NCI-H69 (cell line): ENCODE data around the gene FAM3B.
"Not testable (repeated sequence)": the region's sequence is repeated elsewhere in the genome, so short reads cannot be mapped to it uniquely, and the experiment has no call there.

Experiments
- DNase-seq: peaks from one replicate; lab custom pipeline; 2025; lab: John Stamatoyannopoulos, UW

Gene FAM3B, protein sequence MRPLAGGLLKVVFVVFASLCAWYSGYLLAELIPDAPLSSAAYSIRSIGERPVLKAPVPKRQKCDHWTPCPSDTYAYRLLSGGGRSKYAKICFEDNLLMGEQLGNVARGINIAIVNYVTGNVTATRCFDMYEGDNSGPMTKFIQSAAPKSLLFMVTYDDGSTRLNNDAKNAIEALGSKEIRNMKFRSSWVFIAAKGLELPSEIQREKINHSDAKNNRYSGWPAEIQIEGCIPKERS

DNA sequence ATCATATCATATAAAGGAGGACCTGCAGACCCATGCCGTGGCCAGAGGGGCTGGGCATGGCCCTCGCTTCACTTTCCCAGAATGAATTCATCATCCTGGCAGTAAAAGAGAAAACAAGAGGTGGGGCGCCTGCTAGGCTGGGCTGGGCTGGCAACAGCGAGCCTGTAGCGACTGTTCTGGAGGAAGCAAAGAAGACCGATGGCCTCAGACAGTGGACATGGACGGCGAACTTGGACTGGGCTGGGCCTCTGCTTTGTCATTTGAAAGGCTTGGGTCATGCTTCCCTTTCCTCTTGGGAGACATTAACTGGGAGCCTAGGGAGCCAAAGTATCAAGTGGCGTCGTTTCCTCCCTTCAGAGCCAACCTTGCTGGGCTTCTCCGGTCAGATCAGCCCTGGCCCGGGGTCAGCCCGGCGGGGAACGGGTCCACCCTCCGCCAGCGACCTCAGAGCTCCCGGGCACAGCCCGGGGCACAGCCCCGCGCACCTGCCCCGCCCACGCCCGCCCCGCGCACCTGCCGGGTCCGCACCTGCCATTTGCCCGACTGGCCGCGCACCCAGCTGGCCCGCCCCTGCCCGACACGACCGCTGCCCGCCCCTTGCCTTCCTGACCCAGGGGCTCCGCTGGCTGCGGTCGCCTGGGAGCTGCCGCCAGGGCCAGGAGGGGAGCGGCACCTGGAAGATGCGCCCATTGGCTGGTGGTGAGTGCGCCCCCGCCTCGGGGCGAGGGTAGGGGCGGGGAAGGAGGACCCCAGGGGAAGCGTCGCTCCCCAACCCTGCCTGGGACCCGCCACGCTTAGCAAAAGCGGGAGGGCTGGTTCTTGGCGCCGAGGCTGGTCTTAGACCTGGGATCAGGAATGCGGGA, at the start of gene FAM3B:
Gene FAM3B (plus strand): TSS at position 602 of the 863 bp plus-strand sequence. CDS start 79 bp downstream, at position 681.
- DNase-seq, result peak; percentile 16

DNA sequence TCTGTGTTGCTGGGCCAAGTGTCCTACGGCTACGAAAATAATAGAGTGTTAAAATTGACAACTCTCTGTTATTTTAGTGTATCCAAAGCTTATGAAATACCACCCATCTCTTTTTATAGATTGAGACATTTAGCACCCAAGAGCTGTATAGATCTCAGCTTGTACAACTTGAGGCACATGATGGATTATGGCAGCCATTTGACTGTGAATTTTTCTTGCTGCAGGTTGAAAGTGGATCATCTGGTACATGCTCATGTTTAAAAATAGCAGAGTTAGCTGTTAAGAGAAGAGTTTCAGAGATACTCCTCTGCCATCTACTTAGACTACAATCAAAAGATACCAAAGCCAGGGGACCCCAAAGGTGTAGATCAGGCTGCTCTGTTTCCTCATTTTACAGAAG, 49.3 kb upstream of the FAM3B start:
- DNase-seq, result no peak

DNA sequence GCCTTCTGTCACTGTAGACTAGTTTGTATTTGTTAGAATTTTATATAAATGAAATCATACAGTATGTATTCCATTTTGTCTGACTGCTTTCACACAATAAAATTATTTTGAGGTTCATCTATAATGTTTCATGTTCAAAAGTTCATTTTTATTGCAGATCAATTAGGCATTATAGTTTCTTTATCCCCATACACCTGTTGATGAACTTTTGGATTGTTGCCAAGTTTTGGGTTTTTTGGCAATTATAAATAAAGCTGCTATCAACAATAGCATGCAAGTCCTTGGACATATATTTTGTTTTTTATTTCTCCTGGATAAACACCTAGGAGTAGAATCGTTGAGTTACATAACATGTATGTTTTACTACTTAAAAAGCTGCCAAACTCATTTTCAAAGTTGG, 47.1 kb upstream of the FAM3B start:
- no peak for DNase-seq

DNA sequence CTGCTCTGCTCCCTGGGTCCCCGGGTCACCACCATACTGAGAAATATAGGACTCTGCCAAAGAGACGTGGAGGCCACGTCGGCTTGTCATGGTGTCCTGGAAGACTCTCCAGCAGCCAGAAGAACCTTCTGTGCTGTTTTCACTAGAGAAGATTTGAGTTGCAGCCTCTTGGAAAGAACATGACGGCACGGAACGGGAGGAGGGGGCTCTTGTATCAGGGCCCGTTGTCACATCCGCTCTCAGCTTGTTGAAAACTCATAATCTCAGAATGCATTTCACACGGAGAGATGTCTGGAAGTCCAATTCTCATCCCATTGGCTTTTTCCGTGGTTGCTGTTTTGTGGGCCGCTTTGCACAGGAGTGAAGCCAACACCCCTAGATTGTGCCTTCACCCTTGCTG, 39.4 kb upstream of the FAM3B start:
- DNase-seq, result no peak

DNA sequence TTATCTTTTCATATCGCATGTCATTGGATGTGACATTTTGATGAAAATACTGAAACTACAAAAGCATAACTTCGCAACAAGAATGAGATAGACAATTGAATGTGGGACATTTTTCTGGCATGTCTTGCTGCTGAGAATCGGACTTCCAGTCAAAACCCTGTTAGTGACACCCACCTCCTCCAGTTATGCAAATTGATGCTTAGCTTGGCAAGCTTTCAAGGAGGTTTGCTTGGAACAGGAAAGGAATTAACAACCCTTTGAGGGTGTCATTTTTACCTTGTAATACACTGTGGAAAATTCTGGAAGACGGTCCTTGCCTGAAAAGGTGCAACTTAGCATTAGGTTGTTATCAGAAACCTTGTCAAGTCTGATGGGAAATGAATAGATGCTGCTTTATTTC, 38.8 kb upstream of the FAM3B start:
- DNase-seq, result no peak

DNA sequence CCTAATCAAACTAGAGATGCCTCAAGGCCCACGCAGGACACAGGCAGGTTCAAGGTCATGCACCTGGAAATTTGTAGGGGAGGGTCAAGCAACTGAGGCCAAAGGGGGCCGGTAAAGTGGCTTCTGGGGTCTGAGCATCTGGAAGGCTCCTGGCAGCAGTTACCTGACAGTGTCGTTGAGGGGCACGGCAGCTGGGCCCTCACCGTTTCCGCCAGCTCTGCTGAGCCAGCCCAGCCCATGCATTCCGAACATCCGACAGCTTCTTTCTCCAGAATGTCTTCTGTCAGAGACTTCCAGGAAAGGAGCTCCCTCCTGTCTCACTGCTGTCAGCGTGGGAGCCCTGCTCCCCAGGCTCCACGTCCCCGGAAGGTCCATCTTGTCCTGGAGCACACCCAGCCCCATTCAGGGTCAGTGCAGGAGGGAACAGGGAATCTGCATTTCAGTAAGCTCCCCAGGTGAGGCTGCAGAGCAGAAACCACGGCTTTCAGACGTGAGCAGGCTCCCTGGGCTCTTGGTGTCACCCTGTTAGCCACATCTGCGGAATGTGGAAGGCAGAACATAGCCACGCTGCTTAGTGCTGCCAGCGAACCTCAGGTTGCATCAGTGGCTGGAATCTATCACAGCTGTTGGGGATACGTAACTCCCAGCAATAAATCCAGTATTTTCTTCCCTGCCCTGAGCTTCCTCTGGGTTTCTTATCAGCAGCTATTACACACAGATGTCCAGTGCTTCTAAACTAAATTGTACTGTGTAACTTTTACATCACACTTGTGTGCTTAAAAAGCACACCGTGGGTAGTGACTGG, 36.3 kb upstream of the FAM3B start:
- DNase-seq, result no peak

DNA sequence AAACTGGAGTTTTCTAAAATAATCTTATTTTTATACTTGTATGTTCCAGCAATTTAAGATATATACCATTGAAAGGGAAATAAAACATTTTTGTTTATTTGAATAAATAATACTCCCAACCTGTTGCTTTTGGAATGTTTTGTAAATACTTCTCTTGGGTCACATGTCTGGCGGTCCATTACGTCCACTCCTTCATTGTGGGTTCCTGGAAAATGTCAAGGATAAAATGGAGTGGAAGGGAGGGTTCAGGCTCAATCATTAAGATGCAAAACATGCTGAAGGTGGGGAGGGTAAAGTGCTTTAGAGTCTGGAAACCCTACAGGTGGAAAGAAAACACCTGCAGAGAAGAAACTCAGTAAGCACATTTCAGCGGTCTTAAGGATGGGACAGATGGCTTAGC, 34.2 kb upstream of the FAM3B start:
- DNase-seq, result no peak

DNA sequence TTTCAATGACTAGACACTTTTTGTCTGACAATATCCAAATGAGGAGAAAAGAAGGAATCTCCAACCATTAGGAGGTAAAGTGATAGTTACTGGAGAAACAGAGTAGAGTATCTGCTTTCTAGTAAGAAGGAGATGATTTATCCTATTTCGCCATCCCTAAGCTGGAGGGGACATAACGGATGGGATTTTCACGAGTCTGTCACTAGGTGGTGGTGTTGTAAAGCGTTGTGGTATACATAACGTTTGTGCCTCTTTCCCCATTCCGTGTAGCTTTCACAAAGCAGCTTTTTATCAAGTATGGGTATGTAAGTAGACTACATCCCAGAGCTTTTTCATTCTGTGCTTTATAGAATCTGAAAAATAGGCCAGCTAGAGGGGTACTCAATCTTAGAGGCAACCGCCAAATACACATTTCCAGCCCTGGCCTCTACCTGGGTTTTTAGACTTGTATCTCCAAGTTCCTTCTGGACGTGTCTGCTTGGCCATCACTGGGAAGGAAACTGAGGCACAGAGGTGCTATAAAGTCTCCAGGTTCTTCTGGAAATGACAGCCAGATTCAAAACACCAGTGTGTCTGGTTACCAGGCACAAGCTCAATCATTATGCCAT, 33.3 kb upstream of the FAM3B start:
- peak; percentile 76 for DNase-seq

DNA sequence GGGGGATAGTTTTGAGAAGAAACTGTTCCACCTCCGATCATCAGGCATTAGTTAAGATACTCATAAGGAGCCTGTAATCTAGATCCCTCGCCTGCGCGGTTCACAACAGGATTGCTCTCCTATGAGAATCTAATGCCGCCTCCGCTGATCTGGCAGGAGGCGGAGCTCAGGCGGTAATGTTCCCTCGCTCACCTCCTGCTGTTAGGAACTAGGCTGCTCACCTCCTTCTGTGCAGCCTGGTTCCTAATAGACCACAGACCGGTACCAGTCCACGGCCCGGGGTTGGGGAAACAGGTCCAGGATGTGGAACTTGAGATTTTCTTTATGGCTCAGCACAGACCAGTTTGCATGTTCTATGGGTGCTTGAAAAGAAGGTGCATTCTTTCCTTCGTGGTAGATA, 27.2 kb upstream of the FAM3B start:
- DNase-seq, result peak; percentile 71

DNA sequence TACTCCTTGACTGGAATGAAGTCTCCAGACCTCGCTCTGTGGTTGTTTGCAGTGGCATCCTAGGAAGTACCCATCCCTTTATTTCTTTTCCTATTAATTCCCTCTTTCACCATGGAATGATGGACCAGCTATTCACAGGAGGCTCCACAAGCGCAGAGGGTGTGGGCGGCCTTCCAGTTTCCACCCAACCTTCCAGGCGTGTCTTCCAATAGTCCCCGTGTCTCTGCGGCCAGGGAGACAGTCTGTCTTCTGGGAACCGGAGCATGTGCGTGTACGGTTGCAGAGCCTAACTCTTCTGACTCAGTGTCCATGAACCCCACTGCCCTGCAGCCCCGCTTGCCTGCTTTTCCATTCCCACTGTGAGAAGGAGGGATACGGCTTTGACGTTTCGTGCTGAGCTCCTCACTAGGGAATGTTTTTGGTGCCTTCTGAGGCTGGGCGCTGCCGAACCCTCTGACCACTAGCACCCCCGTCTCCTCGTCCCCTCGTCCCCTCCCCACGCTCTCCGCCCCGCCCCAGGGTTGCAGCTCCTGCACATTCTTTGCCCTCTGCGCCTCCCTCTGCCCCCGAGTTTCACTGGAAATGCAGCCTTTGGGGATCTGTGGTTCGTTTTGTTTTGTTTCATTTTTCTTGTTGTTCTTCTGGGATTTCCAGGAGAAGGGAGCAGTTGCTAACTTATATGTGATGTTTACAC, 26.3 kb upstream of the FAM3B start:
- peak; percentile 24 for DNase-seq

DNA sequence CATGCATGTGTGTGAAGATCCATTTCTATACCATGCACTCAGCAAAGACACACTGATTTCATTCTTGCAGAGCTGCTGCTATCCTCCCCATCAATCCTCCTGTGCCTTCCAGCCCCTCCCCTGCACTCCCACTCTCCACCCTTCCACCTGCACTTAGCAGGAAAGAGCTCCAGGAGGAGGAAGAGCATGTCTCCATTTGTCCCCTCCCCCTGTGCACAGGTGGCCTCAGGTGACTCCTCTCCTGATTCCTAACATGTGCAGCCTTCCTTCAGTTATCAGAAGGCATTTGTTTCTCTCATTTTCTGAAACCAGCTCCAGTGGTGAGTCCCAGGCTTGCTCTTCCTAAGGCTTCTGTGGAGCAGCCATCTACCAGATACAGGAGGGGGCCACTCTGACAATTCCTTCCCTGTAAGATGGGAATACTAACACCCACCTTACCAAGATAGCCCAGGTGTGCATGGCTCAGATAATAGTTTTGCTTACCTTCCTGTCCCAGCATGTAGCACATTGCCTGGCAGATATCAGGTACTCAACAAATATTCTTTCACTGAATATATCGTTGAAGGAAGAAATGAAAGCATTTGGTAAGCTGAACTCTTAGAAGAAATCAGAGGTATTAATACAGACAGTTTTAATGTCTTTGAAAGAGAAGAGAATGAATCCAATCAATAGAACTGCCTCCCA, 21.9 kb upstream of the FAM3B start:
- peak; percentile 6 for DNase-seq

DNA sequence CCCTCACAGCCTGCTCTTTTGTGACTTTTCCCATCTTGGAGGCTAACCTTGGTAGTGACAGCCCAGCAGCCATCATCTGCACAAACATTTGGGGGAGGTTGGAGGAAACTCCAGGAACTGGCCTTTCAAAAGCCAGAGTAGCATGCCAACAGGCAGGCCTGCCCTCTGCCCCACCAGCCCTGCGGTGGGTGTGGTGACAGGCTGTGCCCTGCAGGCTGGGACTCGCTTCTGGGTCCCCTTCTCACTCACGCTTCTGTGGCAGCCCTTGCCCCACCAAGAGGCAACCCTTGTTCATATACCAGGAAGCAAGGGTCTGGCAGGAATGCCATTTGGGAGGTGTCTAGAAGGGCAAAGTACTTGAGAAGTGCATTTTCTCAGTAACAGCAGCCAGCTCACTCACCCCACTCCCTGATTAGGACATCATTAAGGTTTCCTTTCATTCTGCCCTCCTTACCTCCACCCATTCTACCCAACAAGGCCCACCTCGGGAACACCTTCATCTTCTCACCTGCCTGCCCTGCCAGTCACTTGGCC, 20.8 kb upstream of the FAM3B start:
- no peak for DNase-seq

DNA sequence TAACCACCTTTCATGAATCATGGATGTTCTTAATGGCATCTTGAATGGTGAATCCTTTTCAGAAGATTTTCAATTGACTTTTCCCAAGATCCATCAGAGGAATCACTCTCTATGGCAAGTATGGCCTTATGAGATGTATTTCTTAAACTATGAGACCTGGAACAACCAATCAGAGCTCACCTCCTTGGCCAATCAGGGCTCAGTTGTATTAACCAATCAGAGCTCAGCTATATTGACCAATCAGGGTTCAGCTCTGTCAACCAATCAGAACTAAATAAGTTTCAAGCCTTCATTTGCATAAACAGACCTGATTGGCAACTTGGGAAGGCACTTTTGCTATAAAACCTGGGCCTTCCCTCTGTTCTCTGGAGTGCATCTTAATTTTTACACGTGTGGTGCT, 13.6 kb upstream of the FAM3B start:
- no peak for DNase-seq

DNA sequence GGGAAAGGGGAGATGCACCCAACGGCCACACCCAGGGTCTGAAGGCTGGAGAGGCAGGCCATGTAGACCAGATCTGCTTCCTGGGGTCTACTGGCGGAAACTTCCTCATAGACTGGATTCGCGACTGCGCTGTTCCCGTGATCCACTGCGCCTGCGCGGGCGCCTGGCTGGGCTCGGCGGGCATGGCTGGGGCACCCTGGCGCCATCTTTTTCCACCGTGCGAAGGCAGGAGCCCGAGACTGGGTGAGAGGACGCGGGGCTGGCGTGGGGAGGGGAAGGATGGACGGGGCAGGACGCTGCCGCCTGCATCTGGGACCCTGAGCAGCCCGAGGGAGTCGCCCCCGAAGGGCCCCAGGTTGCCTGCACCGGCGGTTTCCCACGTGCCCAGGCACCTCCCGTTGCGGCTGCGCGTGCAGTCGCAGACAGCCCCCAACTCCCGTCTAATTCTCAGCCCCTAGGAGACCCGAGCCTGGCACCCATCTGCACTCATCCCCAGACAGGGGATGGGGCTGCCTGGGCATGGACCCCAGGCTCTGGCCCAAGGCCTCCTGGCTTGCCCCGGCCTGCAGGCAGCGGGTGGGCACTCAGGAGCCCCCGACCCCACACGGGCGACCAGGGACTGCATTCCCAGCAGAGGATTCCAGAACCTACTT, 12.4 kb upstream of the FAM3B start:
- no peak for DNase-seq

DNA sequence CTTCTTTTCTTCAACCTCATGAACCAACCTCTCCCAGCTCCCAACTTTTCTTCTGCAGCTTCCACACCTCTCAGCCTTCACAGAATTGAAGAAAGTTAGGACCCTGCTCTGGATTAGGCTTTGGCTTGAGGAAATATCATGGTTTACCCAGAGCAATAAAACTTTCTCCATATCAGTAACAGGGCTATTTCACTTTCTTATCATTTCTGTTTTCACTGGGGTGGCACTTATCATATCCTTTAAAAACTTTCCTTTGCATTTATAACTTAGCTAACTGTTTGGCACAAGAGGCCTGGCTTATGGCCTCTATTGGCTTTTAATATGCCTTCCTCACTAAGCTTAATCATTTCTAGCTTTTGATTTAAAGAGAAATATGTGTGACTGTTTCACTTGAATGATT, 9.4 kb upstream of the FAM3B start:
- no peak for DNase-seq

DNA sequence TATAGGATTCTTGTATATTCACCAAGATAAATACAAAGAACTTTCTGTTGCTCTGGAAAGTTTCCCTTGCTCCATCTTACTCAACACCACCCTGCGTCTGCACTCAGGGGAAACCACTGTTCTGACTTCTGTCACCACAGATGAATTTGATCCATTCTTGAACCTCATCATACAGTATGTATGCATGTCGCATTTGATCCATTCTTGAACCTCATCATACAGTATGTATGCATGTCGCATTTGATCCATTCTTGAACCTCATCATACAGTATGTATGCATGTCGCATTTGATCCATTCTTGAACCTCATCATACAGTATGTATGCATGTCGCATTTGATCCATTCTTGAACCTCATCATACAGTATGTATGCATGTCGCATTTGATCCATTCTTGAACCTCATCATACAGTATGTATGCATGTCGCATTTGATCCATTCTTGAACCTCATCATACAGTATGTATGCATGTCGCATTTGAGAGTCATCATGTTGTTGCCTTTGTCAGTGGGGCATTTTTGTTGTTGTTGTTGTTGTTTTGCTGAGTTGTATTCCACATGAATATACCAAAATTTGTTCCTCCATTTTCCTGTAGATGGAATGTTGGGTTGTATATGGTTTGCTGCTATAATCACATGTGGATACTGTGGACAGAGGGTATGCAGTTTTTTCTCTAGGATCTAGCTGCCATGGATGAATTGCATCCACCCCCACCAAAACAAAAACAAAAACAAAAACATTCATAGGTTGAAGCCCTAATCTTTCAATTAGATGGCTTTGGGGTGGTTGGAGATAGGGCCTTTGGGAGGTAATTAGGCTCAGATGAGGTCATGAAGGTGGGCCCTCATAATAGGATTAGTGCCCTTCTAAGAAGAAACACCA, 3.1 kb upstream of the FAM3B start:
- DNase-seq, result not testable (repeated sequence)

DNA sequence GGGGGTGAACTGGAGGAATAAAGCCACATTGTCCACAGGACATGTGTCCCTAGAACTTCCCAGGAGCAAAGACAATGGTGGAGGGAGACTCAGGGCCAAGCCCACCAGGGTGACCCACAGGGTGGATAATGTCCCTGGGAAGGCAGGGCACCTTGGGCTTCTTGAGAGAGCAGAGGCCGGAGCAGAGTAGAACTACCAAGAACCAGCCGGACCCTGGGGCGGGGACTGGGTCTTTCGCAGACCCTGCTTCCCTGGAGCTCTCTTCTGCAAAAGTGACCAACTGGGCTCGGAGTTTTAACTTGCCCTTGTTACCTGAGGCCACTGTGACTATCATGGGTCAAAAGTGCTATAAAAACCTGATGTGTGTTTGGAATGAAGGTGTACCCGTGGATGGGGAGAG, 875 bp upstream of the FAM3B start:
- DNase-seq, result no peak

DNA sequence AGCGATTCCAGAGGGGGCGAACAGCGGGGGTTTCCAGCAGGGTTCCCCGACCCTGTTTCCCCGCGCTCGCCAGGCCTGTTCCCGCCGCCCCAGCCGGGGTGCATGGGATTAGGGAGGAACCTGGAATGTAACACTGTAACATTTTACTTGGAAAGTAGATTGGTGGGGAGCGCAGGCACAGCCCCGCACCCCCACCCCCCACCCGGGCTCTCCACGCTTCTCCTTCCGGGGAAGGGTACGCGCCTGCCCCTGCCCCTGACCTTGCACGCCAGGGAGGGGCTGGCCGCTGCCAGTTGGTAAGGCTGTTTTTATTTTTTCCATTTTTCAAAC, 427 bp downstream of the FAM3B start:
- DNase-seq, result no peak

DNA sequence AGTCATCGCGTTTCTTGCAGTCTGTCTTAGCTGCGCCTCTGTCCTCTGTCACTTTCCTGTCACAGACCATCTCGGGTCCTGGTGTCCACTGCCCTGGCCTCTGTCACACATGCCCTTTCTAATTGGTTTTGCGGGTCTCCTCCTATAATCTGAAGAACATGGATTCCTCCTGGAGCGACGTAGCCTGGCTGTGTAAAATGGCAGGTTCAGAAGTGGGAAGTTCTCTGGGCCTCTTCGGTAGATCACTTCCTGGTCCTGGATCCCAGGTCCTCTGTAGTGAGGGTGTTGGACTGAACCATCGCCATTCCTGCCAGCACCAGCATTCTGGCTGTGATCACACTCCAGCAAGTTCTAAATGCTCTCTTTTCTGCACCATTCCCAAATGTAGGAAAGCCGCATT, 857 bp downstream of the FAM3B start:
- no peak for DNase-seq
